ENCODE data around the gene LAMC1.

GRCh38 chr1:183033205-183033604, 10.0 kb downstream of the LAMC1 start:
- no peak for TF ChIP-seq CTCF (IDR thresholded peaks at IDR 0.05)
- TF ChIP-seq REST (IDR thresholded peaks at IDR 0.05; ENCODE audit: insufficient read depth in 1 of 2, low read depth in 2 of 2, low read length in 1 of 2), result no peak
- no peak for TF ChIP-seq POLR2AphosphoS5 (IDR thresholded peaks at IDR 0.05; ENCODE audit: low read depth, low read length)

All from Panc1 (cell line).